AG09309 (cell line): ENCODE results near the gene HACL1.

Source experiments
- DNase-seq: peaks from one replicate; pipeline ENCODE4 v3.0.0-alpha.2; 2010; ENCODE audit warnings: low read depth
- H3K4me3 ChIP-seq: 2 replicates; pipeline ENCODE4 v1.5.1; 2011; ENCODE audit warnings: mild to moderate bottlenecking, low read depth, low read length, moderate library complexity; ENCODE audit not compliant: control insufficient read depth
- CTCF ChIP-seq: IDR thresholded peaks from 2 replicates; pipeline ENCODE4 v1.5.1; 2011; ENCODE audit warnings: mild to moderate bottlenecking, low read depth, low read length, inconsistent platforms; ENCODE audit not compliant: insufficient read depth, control insufficient read depth; ENCODE audit errors: missing control alignments

HACL1 gene

GRCh38 chr3:15512166-15512565, 89.2 kb downstream of the HACL1 start:
- no peak for TF ChIP-seq CTCF
- no peak overlapping the region for H3K4me3 ChIP-seq
- DNase-seq = no peak

DNA sequence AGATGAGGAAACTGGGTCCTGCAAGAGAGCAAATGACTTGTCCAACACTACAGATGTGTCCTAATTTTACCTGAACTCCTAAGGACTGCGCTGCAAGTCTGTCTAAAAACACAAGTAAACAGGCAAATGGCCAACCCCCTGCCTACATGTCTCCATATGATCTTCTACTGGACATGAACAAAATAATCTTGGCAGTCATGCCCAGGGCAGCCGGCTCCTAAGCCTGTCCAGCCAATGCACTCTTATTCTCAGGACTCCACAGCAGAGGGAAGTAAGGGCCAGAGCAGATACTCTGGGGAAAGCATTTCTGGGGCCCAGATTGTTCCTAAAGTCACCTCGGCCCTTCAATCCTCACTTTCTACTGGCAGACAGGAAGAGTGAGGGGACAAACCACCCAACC, 90.2 kb downstream of the HACL1 start:
- no peak for DNase-seq
- H3K4me3 ChIP-seq = no peak overlapping the region
- no peak for TF ChIP-seq CTCF
